HepG2 (cell line): ENCODE results near the gene ZFAND3. TPM values are rescaled to one million over a fixed set of nuclear protein-coding genes. Genes with fewer than 3 reads are reported as not detected.

Experiments
- ATAC-seq: fragments of 200-7000 bp; cut with Tn5 transposase; 3 replicates; pipeline ENCODE4 v1.9.1; 2020; ENCODE audit warnings: mild to moderate bottlenecking, moderate library complexity
- BruUV-seq: library from RNA; stranded (reverse); fragments of 400-500 nt; replicated peaks from 2 replicates; lab custom pipeline; 2021; lab: Mats Ljungman, UMichigan
- CTCF ChIA-PET: fragments of 300-600 bp; formaldehyde crosslinking; extraction: SDS; loops from one replicate; lab custom pipeline; 2021; ENCODE audit warnings: low total read pairs, inconsistent platforms, low intra/inter-chr PET ratio; lab: Yijun Ruan, JAX
- POLR2A ChIA-PET: fragments of 350-600 bp; sonication (Branson Sonifier 250); formaldehyde crosslinking; loops from one replicate; lab custom pipeline; 2020; ENCODE audit warnings: antibody characterized with exemption, inconsistent platforms; lab: Yijun Ruan, JAX
- DNase-seq: peaks from one replicate; pipeline ENCODE4 v3.0.0-alpha.2; 2015; ENCODE audit warnings: low spot score
- FAIRE-seq: peaks from 3 replicates; lab custom pipeline; 2011; peaks lifted over from hg19 to GRCh38; lab: Jason Lieb, UNC
- H2AFZ ChIP-seq: one replicate; pipeline ENCODE4 v1.6.1; 2011; ENCODE audit warnings: low read length, inconsistent platforms
- H3K27ac ChIP-seq: fragments of 300-600 bp; 3 replicates; pipeline ENCODE4 v1.8.0; 2011; ENCODE audit warnings: mixed run types, mild to moderate bottlenecking, mixed read lengths, low read length, inconsistent platforms; ENCODE audit not compliant: insufficient read depth; ENCODE audit errors: extremely low read length
- H3K27me3 ChIP-seq, 2 experiments: fragments of 200-600 bp in 1 of 2; 2 replicates in 1 of 2; 3 replicates in 1 of 2; pipeline versions ENCODE4 v1.6.0 to v1.8.0; 2011; ENCODE audit warnings: low read length in 2 of 2, mild to moderate bottlenecking in 2 of 2, moderate library complexity in 2 of 2, inconsistent platforms in 1 of 2; ENCODE audit not compliant: insufficient read depth in 2 of 2, control insufficient read depth in 1 of 2
- H3K36me3 ChIP-seq, 2 experiments: fragments of 200-600 bp in 1 of 2; replicated peaks in 1 of 2; 2 replicates in 1 of 2; 3 replicates in 1 of 2; pipeline versions ENCODE4 v1.5.1 to v1.8.0; 2011; ENCODE audit warnings: low read length in 2 of 2, inconsistent platforms in 1 of 2; ENCODE audit not compliant: insufficient read depth in 2 of 2, control insufficient read depth in 1 of 2
- H3K4me1 ChIP-seq: 2 replicates; pipeline ENCODE4 v1.5.1; 2012; ENCODE audit warnings: low read length, inconsistent platforms; ENCODE audit not compliant: insufficient read depth
- H3K4me2 ChIP-seq: 2 replicates; pipeline ENCODE4 v1.6.0; 2011; ENCODE audit warnings: low read depth, low read length, inconsistent platforms
- H3K4me3 ChIP-seq, 3 experiments: fragments of 200-600 bp in 1 of 3; sonication (generic), shearing (Covaris generic) in 1 of 3; replicated peaks in 1 of 3; 2 replicates each; pipeline ENCODE4 v1.5.1; 2011 to 2016; ENCODE audit warnings: low read length in 3 of 3, inconsistent platforms in 2 of 3, low read depth in 2 of 3, mild to moderate bottlenecking in 2 of 3, control low read depth in 1 of 3, mixed read lengths in 1 of 3; ENCODE audit not compliant: insufficient read depth in 1 of 3
- H3K79me2 ChIP-seq: one replicate; pipeline ENCODE4 v1.6.1; 2011; ENCODE audit warnings: low read length, inconsistent platforms; ENCODE audit not compliant: insufficient read depth
- H3K9ac ChIP-seq: 2 replicates; pipeline ENCODE4 v1.6.0; 2011; ENCODE audit warnings: mild to moderate bottlenecking, low read depth, low read length, inconsistent platforms; ENCODE audit not compliant: insufficient read depth
- H3K9me3 ChIP-seq: 2 replicates; pipeline ENCODE4 v1.5.1; 2012; ENCODE audit warnings: mild to moderate bottlenecking, low read length
- H4K20me1 ChIP-seq: 2 replicates; pipeline ENCODE4 v1.6.0; 2011; ENCODE audit warnings: inconsistent platforms, mild to moderate bottlenecking, low read length, moderate library complexity; ENCODE audit not compliant: insufficient read depth
- ARNT ChIP-seq: fragments of 450-650 bp; IDR thresholded peaks from 2 replicates; pipeline ENCODE4 v1.6.1; 2017
- CHD2 ChIP-seq: IDR thresholded peaks from 2 replicates; pipeline ENCODE4 v1.6.1; 2011; ENCODE audit warnings: low read depth, low read length, improper control_type of control experiment
- HMG20A ChIP-seq: IDR thresholded peaks from 2 replicates; pipeline ENCODE4 v1.6.1; 2016; ENCODE audit warnings: borderline replicate concordance
- PATZ1 ChIP-seq: sonication (generic); formaldehyde crosslinking; IDR thresholded peaks from 2 replicates; pipeline ENCODE4 v1.4.0; 2020; ENCODE audit warnings: missing genetic modification reagents
- PCBP2 ChIP-seq: fragments of 200-400 bp; formaldehyde crosslinking; optimal IDR thresholded peaks from 2 replicates; pipeline ENCODE3; 2018; ENCODE audit warnings: low read length, low read depth; ENCODE audit not compliant: poor library complexity, severe bottlenecking
- ZFP36L2 ChIP-seq: sonication (generic); formaldehyde crosslinking; IDR thresholded peaks from 2 replicates; pipeline ENCODE4 v1.4.0; 2020; ENCODE audit warnings: missing genetic modification reagents
- ZKSCAN5 ChIP-seq: sonication (generic); formaldehyde crosslinking; IDR thresholded peaks from 2 replicates; pipeline ENCODE4 v1.5.1; 2020; ENCODE audit warnings: mild to moderate bottlenecking, missing genetic modification reagents
- ZNF414 ChIP-seq: sonication (generic); formaldehyde crosslinking; IDR thresholded peaks from 2 replicates; pipeline ENCODE4 v1.5.0; 2020; ENCODE audit warnings: missing genetic modification reagents
- WGBS: methylation state at CpG from one replicate; pipeline ENCODE4 v1.1.6; 2017; ENCODE audit warnings: low lambda C conversion rate; 5-methylcytosine and 5-hydroxymethylcytosine counted together
- in situ Hi-C: cut with HindIII; loops from 2 replicates; pipeline ENCODE4 v1.10.0; 2017; ENCODE audit warnings: low pct_unique_long_range_greater_than_20kb; ENCODE audit not compliant: extremely low pct_ligation_motif_present
- intact Hi-C: fragments of 100-400 bp; cut with micrococcal nuclease; formaldehyde crosslinking; loops from one replicate; pipeline ENCODE4 v1.10.0; 2022; ENCODE audit not compliant: unreplicated experiment
- polyA plus RNA-seq, 8 experiments: library from polyadenylated mRNA; depleted of rRNA in 3 of 8; stranded (reverse) in 7 of 8; unstranded in 1 of 8; fragments of >200 nt; fragmentation: Illumina TruSeq in 4 of 8; extraction: Trizol in 4 of 8; gene quantifications; 2 replicates each; pipeline versions ENCODE4 v1.2.1 to v1.2.3, GENCODE V29; 2011 to 2016; ENCODE audit warnings: low read depth in 4 of 8, missing spikeins in 1 of 8, mixed read lengths in 1 of 8; ENCODE audit not compliant: insufficient read depth in 1 of 8
- total RNA-seq, 5 experiments: library from RNA; depleted of rRNA; stranded (reverse); fragments of >200 nt; fragmentation: Illumina TruSeq; extraction: Trizol; gene quantifications; 2 replicates each; pipeline ENCODE4 v1.2.3, GENCODE V29; 2016; ENCODE audit warnings: low read depth in 1 of 5
- TF ChIP-seq, protein P1 (sequence below): sonication (generic); formaldehyde crosslinking; IDR thresholded peaks from 2 replicates; pipeline ENCODE4 v1.4.0; 2020; ENCODE audit warnings: missing genetic modification reagents, mild to moderate bottlenecking, borderline replicate concordance
- TF ChIP-seq, protein P2 (sequence below): sonication (generic); formaldehyde crosslinking; IDR thresholded peaks from 2 replicates; pipeline ENCODE4 v1.4.0; 2020; ENCODE audit warnings: missing genetic modification reagents, low read depth, mild to moderate bottlenecking, borderline replicate concordance

The ZFAND3 gene
- total and polyA plus RNA-seq, 2 of the 13 experiments (the other 11 are each of a cell fraction or from before 2014, with no cell fraction given) = 16.4 to 17.1 TPM

DNA sequence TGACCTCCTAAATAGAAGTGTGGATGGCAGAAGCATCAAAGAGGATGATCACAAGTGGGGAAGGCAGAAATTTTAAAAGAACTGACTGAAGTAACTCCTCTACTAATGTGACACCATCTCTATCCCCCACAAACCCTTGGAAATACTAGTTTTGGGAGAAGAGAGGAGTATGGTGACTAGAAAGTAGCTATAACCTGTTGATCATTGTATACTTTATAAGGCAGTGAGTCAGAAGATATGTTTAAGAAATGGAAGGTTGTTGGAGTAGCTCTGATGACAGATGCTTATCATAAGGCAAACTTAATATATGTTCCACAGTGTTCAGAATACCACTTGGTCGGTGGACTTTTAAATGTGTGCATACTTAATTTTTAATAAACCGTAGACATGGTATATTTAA lies 116.6 kb downstream of the ZFAND3 start:
- Histone ChIP-seq H4K20me1 (no peaks in the 10 kb centered on the region), H3K9ac (no peak overlapping the region), H3K27ac (no peak overlapping the region), H2AFZ (no peak overlapping the region), H3K4me2 (no peak overlapping the region), H3K4me3 (no peak overlapping the region), H3K27me3 (no peaks in the 10 kb centered on the region), H3K9me3 (no peaks in the 10 kb centered on the region), H3K4me1 (peaks cover 27% of the 10 kb centered on the region), H3K79me2 (peaks cover 16% of the 10 kb centered on the region), H3K36me3 (no peaks in the 10 kb centered on the region; a peak in 1 of 5 replicates)
- in situ Hi-C loops = no loop called here
- POLR2A ChIA-PET = interaction anchor here (0.6 kb wide), 1 partner anchor 124 kb away, joined by 3 read pairs; no protein-coding TSS in a partner anchor
- CTCF ChIA-PET = no interaction called here
- no peak for ATAC-seq
- TF ChIP-seq HMG20A = no peak
- TF ChIP-seq PCBP2 = no peak
- TF ChIP-seq, protein P1, sequence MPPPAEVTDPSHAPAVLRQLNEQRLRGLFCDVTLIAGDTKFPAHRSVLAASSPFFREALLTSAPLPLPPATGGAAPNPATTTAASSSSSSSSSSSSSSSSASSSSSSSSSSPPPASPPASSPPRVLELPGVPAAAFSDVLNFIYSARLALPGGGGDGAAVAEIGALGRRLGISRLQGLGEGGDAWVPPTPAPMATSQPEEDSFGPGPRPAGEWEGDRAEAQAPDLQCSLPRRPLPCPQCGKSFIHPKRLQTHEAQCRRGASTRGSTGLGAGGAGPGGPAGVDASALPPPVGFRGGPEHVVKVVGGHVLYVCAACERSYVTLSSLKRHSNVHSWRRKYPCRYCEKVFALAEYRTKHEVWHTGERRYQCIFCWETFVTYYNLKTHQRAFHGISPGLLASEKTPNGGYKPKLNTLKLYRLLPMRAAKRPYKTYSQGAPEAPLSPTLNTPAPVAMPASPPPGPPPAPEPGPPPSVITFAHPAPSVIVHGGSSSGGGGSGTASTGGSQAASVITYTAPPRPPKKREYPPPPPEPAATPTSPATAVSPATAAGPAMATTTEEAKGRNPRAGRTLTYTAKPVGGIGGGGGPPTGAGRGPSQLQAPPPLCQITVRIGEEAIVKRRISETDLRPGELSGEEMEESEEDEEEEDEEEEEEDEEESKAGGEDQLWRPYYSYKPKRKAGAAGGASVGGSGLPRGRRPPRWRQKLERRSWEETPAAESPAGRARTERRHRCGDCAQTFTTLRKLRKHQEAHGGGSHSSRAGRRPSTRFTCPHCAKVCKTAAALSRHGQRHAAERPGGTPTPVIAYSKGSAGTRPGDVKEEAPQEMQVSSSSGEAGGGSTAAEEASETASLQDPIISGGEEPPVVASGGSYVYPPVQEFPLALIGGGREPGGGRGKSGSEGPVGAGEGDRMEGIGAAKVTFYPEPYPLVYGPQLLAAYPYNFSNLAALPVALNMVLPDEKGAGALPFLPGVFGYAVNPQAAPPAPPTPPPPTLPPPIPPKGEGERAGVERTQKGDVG (CRISPR knock-in tag) = no peak
- no peak for TF ChIP-seq CHD2
- TF ChIP-seq, protein P2, sequence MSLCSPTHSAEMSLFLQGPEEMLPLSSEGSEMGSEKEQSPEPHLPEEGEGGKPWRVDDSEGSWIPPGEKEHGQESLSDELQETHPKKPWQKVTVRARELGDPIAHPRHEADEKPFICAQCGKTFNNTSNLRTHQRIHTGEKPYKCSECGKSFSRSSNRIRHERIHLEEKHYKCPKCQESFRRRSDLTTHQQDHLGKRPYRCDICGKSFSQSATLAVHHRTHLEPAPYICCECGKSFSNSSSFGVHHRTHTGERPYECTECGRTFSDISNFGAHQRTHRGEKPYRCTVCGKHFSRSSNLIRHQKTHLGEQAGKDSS = no peak
- TF ChIP-seq ZKSCAN5 (CRISPR knock-in tag) = no peak
- TF ChIP-seq ZFP36L2 (CRISPR knock-in tag) = no peak
- no peak for TF ChIP-seq PATZ1
- TF ChIP-seq ZNF414 (CRISPR knock-in tag) = no peak
- TF ChIP-seq ARNT = no peak
- FAIRE-seq = no peak
- intact Hi-C loops = no loop called here
- no peak for DNase-seq
- WGBS = 97% methylated on average over 2 of the region's 2 CpGs
- BruUV-seq = no TSS peak
